Kidney epithelial cell (primary cell): Measurements from ENCODE around the gene KLHL41. TPM values are rescaled to one million over a fixed set of nuclear protein-coding genes. Genes with fewer than 3 reads are reported as not detected.
A peak's percentile ranks its signal among the peaks of the same experiment; 100 is the strongest.
"Not testable (repeated sequence)": the region's sequence is repeated elsewhere in the genome, so short reads cannot be mapped to it uniquely, and the experiment has no call there.

Experiments
- DNase-seq: peaks from one replicate; pipeline ENCODE4 v3.0.0-alpha.2; 2010; ENCODE audit warnings: low read depth
- H3K27me3 ChIP-seq: 2 replicates; pipeline ENCODE4 v1.6.0; 2011; ENCODE audit warnings: low read length; ENCODE audit not compliant: control insufficient read depth, insufficient read depth
- H3K36me3 ChIP-seq: 2 replicates; pipeline ENCODE4 v1.5.1; 2011; ENCODE audit warnings: low read length; ENCODE audit not compliant: control insufficient read depth, insufficient read depth
- H3K4me3 ChIP-seq: 2 replicates; pipeline ENCODE4 v1.5.1; 2011; ENCODE audit warnings: low read depth, mild to moderate bottlenecking, control low read depth, low read length
- total RNA-seq: library from RNA; depleted of rRNA; stranded (reverse); fragments of >200 nt; gene quantifications from 2 replicates; pipeline ENCODE4 v1.2.3, GENCODE V29; 2015
- TF ChIP-seq, protein P1 (sequence below): IDR thresholded peaks from 2 replicates; pipeline ENCODE4 v1.5.1; 2011; ENCODE audit warnings: mild to moderate bottlenecking, moderate library complexity, low read length, control low read depth, inconsistent platforms; ENCODE audit not compliant: insufficient read depth, poor library complexity, severe bottlenecking

Gene KLHL41
- total RNA-seq, 1 donor from 2014 or later, result 0.29 TPM

DNA sequence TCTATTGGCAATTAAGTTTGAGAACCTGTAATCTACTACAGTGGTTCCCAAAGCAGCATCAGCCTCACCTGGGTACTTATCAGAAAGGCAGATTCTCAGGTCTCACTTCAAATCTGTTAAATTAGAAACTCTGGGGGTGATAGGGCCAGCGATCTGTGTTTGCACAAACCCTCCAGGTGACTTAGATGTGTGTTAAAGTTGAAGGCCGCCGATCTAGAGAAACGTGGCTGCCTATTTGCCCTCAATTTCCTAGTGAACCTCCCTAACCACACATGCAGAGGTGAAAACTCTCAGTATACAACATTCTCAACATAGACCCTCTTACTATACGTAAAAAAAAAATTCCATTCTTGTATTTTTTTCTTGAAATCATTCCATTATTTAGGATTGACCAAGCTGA is 14.2 kb downstream of the KLHL41 start:
- no peaks in the 10 kb centered on the region for H3K36me3 ChIP-seq
- H3K4me3 ChIP-seq, result no peak overlapping the region
- DNase-seq, result no peak
- TF ChIP-seq, protein P1, sequence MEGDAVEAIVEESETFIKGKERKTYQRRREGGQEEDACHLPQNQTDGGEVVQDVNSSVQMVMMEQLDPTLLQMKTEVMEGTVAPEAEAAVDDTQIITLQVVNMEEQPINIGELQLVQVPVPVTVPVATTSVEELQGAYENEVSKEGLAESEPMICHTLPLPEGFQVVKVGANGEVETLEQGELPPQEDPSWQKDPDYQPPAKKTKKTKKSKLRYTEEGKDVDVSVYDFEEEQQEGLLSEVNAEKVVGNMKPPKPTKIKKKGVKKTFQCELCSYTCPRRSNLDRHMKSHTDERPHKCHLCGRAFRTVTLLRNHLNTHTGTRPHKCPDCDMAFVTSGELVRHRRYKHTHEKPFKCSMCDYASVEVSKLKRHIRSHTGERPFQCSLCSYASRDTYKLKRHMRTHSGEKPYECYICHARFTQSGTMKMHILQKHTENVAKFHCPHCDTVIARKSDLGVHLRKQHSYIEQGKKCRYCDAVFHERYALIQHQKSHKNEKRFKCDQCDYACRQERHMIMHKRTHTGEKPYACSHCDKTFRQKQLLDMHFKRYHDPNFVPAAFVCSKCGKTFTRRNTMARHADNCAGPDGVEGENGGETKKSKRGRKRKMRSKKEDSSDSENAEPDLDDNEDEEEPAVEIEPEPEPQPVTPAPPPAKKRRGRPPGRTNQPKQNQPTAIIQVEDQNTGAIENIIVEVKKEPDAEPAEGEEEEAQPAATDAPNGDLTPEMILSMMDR, result no peak
- no peaks in the 10 kb centered on the region for H3K27me3 ChIP-seq

DNA sequence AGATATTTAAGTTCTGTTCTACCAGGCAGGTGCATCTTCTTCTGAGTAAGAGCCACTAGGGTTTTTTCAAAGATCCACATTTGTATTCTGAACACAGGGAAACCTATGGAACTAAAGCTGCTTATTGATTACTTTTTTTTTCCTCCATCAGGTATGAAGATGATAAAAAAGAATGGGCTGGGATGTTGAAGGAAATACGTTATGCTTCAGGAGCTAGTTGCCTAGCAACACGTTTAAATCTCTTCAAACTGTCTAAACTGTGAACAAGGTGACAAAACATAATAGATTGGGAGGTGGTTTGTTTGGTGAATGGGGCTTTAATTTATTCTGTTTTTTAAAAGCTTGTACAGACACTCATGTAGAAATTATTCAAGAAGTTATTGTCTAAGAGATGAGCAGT is 15.9 kb downstream of the KLHL41 start:
- H3K4me3 ChIP-seq, result no peak overlapping the region
- H3K27me3 ChIP-seq, result no peaks in the 10 kb centered on the region
- DNase-seq, result no peak
- no peaks in the 10 kb centered on the region for H3K36me3 ChIP-seq
- TF ChIP-seq, protein P1, result no peak

DNA sequence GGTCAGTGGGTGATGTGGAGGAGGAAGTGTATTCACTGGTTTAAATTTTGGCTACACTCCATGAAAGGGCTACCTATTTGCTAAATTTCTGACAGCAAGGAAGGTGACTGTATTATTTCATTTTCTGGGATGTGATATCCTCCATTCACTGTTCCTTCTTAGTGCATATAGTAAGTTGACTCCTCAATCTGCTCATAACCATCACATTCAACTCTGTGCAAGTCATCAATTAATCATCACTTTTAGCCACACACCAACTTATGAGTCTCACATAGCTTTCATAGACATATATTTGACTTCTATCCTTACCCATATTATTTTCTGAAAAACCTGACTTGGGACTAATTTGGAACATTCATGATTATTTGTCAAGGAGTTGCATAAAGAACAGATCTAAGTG is 16.9 kb downstream of the KLHL41 start:
- no peak for DNase-seq
- no peak overlapping the region for H3K4me3 ChIP-seq
- H3K27me3 ChIP-seq, result no peaks in the 10 kb centered on the region
- TF ChIP-seq, protein P1, result no peak
- no peaks in the 10 kb centered on the region for H3K36me3 ChIP-seq

DNA sequence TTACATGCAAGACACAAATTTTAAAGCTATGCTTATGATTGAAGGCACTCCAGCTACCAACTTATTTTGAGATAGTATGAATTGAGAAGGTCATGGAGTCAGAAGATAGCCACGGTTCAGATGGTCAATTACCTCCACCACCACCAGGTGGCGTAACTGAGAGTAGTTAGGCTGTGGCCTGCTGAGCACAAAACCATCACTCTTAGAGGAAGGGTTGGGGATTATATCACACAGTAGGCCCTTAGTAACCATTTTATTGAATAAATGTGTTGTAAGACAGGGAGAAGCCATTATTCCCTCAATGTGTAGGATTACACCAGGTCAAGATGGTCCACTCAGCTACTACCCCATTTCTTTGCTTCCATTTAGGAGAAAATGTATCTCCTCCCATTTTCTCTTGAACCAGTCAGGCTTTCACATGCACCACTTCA is 18.8 kb downstream of the KLHL41 start:
- no peaks in the 10 kb centered on the region for H3K36me3 ChIP-seq
- TF ChIP-seq, protein P1, result peak; percentile 78
- H3K4me3 ChIP-seq, result no peak overlapping the region
- no peaks in the 10 kb centered on the region for H3K27me3 ChIP-seq
- DNase-seq, result peak; percentile 10

DNA sequence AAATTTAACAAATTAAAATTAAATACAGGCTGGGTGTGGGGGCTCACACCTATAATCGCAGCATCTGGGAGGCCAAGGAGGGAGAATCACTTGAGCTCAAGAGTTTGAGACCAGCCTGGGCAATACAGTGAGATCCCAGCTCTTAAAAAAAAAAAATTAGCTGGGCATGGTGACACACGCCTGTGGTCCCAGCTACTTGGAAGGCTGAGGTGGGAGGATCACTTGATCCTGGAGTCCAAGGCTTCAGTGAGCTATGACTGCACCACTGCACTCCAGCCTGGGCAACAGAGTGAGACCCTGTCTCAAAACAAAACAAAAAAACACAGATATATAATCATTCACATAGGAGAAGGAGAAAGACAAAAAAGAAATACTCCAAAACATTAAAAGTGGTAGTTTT is 30.0 kb downstream of the KLHL41 start:
- H3K36me3 ChIP-seq, H3K27me3 ChIP-seq, DNase-seq: not testable (repeated sequence)

DNA sequence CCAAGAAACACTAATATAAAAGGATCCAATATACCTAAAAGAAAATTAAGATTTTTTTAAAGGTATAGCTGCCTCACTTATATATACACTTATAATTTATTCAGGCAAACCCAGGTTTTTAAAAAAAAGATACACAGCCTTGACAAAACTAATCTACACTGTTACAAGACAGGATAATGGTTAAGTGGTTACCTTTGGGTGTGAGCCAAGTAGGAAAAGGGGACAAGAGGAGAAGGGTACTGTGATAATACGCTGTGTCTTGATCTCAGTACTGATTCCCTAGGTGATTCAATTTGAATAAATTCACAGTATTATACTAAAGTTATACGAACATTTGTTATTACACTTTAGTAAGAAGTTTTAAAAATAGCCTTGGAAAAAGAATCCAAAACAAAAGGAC is 30.6 kb downstream of the KLHL41 start:
- H3K27me3 ChIP-seq, result no peaks in the 10 kb centered on the region
- DNase-seq, result no peak
- H3K4me3 ChIP-seq, result no peak overlapping the region
- H3K36me3 ChIP-seq, result no peaks in the 10 kb centered on the region
- TF ChIP-seq, protein P1, result no peak

More for the DNA sequence above, 30.0 kb downstream of the KLHL41 start:
- not testable (repeated sequence) for H3K4me3 ChIP-seq
